HUES48 (cell line): ENCODE results near the gene SLC5A1.

ENCODE experiments used
- H3K27ac ChIP-seq: one replicate; pipeline ENCODE4 v1.7.0; 2013; ENCODE audit warnings: low read depth, low read length, inconsistent platforms
- H3K27me3 ChIP-seq: 2 replicates; pipeline ENCODE4 v1.6.1; 2013; ENCODE audit warnings: mild to moderate bottlenecking, low read length; ENCODE audit not compliant: control insufficient read depth, insufficient read depth
- H3K36me3 ChIP-seq: 2 replicates; pipeline ENCODE4 v1.6.1; 2013; ENCODE audit warnings: low read length; ENCODE audit not compliant: control insufficient read depth, insufficient read depth
- H3K4me1 ChIP-seq: 2 replicates; pipeline ENCODE4 v1.6.1; 2013; ENCODE audit warnings: mild to moderate bottlenecking, low read length; ENCODE audit not compliant: control insufficient read depth, insufficient read depth
- H3K4me3 ChIP-seq: 2 replicates; pipeline ENCODE4 v1.5.1; 2013; ENCODE audit warnings: mild to moderate bottlenecking, low read depth, low read length
- H3K9ac ChIP-seq: 2 replicates; pipeline ENCODE4 v1.6.1; 2013; ENCODE audit warnings: mild to moderate bottlenecking, low read depth, low read length, moderate library complexity
- H3K9me3 ChIP-seq: 2 replicates; pipeline ENCODE4 v1.6.1; 2013; ENCODE audit warnings: low read length; ENCODE audit not compliant: control insufficient read depth, insufficient read depth

Gene SLC5A1

DNA sequence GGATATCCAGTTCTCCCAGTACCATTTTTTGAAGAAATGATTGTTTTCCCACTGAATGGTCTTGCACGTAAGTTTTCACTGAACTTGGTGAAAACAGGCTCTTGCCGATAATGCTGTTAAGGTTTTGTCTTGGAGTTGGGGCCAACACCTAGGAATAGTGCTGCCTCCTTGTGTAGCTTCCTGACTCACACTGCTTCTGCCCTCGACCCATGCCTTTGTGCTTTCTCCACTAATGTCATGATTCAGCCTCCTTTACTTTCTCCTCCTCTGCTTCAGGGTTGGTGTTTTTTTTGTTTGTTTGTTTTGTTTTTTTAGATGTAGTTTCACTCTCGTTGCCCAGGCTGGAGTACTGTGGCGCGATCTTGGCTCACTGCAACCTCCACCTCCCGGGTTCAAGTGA lies 30.2 kb downstream of the SLC5A1 start:
- Histone ChIP-seq H3K9me3 (no peaks in the 10 kb centered on the region), H3K9ac (no peak overlapping the region), H3K27me3 (no peaks in the 10 kb centered on the region), H3K4me3 (no peak overlapping the region), H3K27ac (no peak overlapping the region), H3K4me1 (no peaks in the 10 kb centered on the region), H3K36me3 (no peaks in the 10 kb centered on the region)

DNA sequence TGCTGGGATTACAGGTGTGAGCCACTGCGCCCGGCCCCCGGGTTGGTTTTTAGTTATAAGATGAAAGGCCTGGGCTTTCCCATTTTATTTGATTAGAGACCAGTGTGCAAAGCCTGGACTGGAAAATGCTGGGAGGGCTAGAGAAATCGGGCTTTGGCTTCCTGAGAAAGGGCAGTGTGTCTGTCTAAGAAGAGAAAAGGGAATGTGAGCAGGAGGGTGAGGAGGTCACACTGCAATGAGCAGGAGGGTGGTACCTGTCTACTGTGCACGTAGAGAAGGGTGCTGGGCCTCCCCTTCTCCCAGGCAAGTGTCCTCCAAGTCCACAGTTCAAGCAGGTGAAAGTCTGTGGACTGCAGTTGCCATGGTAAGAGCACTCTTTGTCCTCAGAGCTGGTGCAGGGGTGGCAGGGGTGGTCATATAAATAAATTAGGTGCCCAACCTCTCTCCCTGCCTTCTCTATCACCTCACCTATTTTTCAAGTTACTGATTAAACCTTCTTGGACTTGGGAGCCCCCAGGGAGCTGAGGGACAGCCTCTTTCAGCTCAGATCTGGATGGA lies 30.8 kb downstream of the SLC5A1 start:
- H3K27me3 ChIP-seq, result no peaks in the 10 kb centered on the region
- H3K9ac ChIP-seq, result no peak overlapping the region

DNA sequence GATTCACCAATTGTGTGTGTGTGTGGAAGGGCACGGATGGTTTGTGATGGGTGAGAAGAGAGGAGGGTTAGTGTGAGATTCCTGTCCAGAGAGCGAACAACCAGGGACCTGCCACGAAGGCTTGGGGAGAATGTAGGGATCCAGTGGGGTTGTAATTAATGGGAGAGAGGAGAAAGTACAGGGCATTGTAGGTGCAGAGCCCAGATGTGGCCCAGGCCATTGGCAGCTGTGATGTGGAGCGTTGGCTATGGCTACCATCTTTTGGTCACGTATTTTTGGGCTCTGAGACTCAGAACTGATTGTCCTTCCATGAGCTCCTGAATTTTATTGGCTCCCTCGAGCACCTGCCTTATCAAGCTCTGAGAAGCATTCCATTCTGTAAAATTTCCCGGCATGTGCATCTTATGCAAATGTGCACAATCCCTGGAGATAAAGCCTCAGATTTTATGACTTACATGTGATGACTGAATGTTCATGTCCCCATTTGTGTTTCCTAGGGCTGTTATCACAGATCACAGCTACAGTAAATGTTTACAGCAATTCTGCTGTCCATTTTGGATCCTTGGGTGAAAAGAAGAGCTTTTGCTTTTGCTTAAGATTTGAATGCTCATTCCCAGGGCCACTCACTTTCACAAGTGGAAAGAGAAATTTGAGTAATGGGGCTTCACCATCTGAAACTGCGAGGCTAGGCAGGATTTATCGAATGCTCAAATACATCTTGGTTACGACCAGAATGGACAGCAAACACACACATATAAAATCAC lies 33.1 kb downstream of the SLC5A1 start:
- no peak overlapping the region for H3K27ac ChIP-seq
- H3K9ac ChIP-seq, result no peak overlapping the region
- H3K4me1 ChIP-seq, result peaks cover 5% of the 10 kb centered on the region; the same call in 1 of the 2 replicates
- no peaks in the 10 kb centered on the region for H3K9me3 ChIP-seq
- H3K27me3 ChIP-seq, result no peaks in the 10 kb centered on the region
- no peaks in the 10 kb centered on the region for H3K36me3 ChIP-seq
- no peak overlapping the region for H3K4me3 ChIP-seq

More for the DNA sequence above, 30.8 kb downstream of the SLC5A1 start:
- no peak overlapping the region for H3K4me3 ChIP-seq
- no peaks in the 10 kb centered on the region for H3K9me3 ChIP-seq
- no peak overlapping the region for H3K27ac ChIP-seq
- 0 out of 2 replicates have a peak, but pooled peaks cover 1% of the 10 kb centered on the region for H3K4me1 ChIP-seq
- no peaks in the 10 kb centered on the region for H3K36me3 ChIP-seq

DNA sequence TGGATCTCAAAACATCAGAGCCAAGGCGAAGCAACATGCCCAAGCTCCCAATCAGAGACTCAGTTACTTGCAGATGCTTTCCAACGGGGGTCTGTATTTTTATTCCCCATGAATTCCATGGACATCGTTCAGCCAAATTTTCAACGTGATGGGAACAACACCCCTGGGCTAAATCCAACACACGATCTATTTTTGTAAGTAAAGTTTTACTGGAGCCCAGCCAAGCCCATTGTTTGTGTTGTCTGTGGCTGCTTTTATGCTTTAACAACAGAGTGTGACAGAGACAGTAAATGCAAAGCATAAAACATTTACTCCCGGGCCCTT lies 33.7 kb downstream of the SLC5A1 start:
- Histone ChIP-seq H3K9ac (no peak overlapping the region), H3K36me3 (no peaks in the 10 kb centered on the region), H3K27me3 (no peaks in the 10 kb centered on the region), H3K27ac (no peak overlapping the region), H3K4me3 (no peak overlapping the region), H3K9me3 (no peaks in the 10 kb centered on the region), H3K4me1 (peaks cover 5% of the 10 kb centered on the region; the same call in 1 of the 2 replicates)

DNA sequence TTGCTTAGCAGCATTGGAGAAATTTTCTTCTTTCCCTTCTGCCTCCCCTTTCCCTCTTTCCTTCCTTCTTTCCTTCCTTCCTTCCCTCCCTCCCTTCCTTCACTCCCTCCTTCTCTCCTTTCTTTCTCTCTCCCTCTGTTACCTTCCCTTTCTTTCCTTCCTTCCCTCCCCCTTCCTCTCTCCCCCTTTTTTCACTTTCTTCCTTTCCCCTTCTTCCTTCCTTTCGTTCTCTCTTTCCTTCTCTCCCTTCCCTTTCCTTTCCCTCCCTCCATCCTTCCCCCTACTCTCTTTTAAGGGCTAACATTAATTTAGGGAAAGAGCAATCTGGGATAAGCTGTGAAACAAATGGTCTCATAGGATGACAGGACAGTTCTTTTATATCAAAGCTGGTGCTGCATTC lies 34.1 kb downstream of the SLC5A1 start:
- Histone ChIP-seq H3K9ac (no peak overlapping the region), H3K27me3 (no peaks in the 10 kb centered on the region), H3K36me3 (no peaks in the 10 kb centered on the region)

DNA sequence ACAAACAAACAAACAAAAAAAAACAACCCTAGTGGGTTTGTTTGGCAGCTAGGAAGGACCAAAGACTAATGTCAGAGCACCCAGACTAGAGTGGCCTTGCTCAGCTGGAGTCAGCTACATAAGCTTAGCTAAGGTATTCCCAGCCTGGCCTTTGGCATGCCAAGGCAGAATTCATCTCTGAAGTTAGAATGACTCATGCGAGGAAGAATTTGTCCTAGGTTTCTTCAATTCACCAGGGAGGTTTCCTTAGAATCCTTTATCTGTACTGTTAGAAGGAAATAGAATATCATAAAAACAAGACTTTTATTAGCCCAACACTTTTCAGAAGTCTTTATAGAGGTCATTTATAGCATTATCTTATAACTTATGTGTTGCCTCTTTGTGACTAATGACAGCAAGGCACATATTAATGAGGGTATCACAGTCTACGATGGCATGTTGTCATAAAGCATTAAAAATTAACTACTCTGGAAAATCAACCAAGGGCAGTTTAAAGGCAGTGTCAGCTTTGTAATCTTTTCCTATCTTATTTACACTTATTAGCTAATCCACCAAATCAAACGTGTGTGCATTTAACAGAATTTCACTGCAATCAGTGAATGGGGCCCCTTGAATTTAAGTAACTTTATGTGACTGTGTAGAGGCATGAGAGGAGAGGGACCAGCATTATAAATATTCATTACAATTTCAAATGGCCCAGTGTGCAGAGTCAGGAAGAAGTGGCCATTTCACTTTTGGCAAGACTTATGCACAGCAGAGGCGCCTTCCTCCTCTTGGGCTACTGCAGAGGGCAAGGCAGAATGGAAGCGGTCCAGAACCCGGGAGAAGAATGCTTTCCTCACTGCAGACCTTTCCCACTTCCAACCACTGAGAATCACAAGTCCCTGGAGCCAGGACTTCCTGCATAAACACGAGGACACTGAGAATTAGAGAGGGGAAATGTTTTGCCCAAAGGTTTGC lies 36.3 kb downstream of the SLC5A1 start:
- no peaks in the 10 kb centered on the region for H3K9me3 ChIP-seq
- no peaks in the 10 kb centered on the region for H3K27me3 ChIP-seq
- H3K9ac ChIP-seq, result no peak overlapping the region
- H3K36me3 ChIP-seq, result no peaks in the 10 kb centered on the region
- H3K4me3 ChIP-seq, result no peak overlapping the region
- no peak overlapping the region for H3K27ac ChIP-seq
- peaks cover 5% of the 10 kb centered on the region; the same call in 1 of the 2 replicates for H3K4me1 ChIP-seq

More for the DNA sequence above, 34.1 kb downstream of the SLC5A1 start:
- no peak overlapping the region for H3K4me3 ChIP-seq
- peaks cover 5% of the 10 kb centered on the region; the same call in 1 of the 2 replicates for H3K4me1 ChIP-seq
- H3K9me3 ChIP-seq, result no peaks in the 10 kb centered on the region
- no peak overlapping the region for H3K27ac ChIP-seq

DNA sequence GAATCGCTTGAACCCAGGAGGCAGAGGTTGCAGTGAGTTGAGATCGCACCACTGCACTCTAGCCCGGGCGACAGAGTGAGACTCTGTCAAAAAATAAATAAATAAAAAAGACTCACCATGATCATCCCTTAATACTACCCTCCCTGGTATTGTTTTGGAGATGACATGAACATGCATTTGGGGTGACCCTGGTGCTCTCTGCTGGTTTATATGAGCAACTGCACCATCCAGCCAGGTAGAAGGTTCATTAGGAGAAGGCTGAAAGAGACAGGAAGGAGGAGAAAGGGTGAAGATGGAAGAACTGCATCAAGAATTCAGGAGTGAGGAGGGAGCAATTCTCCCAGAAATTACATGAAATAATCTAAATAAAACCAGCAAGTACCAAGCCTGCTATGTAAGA lies 37.8 kb downstream of the SLC5A1 start:
- H3K27ac ChIP-seq, result no peak overlapping the region
- peaks cover 5% of the 10 kb centered on the region; the same call in 1 of the 2 replicates for H3K4me1 ChIP-seq
- H3K36me3 ChIP-seq, result no peaks in the 10 kb centered on the region
- H3K9ac ChIP-seq, result no peak overlapping the region
- H3K9me3 ChIP-seq, result no peaks in the 10 kb centered on the region
- H3K4me3 ChIP-seq, result no peak overlapping the region
- H3K27me3 ChIP-seq, result no peaks in the 10 kb centered on the region

DNA sequence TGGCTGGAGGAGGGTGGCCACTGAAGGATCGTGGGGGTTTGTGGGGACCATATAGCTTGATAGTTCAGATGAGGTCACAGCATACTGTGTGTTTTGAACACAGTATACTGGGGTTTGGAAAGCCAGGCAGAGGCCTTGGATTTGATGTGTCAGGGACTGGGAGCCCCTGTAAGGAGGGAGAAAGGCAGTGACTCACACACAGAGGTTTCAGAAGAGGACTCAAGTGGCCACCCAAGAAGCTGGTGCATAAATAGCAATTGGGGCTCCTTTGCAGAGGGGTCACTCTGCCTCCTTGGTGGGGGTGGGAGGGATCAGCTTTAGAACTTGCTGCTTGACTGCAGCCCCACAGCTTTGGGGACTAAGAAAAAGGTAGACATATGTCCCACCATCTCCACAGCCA lies 39.3 kb downstream of the SLC5A1 start:
- no peaks in the 10 kb centered on the region for H3K9me3 ChIP-seq
- peaks cover 5% of the 10 kb centered on the region; the same call in 1 of the 2 replicates for H3K4me1 ChIP-seq
- H3K36me3 ChIP-seq, result no peaks in the 10 kb centered on the region
- H3K9ac ChIP-seq, result no peak overlapping the region
- H3K27ac ChIP-seq, result no peak overlapping the region
- H3K4me3 ChIP-seq, result no peak overlapping the region
- no peaks in the 10 kb centered on the region for H3K27me3 ChIP-seq

DNA sequence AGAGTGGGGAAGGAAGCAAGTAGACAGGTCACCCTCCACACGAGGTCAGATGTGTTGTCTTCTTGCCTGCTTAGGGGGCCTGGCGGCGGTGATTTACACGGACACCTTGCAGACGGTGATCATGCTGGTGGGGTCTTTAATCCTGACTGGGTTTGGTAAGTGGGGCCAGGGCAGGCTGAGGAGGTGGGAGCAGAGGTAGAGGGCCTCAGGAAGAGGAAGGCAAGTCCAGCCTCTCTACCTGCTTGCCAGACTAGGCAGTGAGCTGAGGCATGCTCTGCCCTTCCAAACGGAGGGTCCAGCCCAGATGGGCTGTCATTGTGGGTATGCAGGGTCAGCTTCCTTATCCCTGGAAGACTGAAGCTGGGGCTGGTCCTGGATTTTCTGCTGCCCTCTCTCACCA lies 39.9 kb downstream of the SLC5A1 start:
- no peaks in the 10 kb centered on the region for H3K36me3 ChIP-seq
- no peaks in the 10 kb centered on the region for H3K27me3 ChIP-seq
- no peaks in the 10 kb centered on the region for H3K9me3 ChIP-seq
- peaks cover 5% of the 10 kb centered on the region; the same call in 1 of the 2 replicates for H3K4me1 ChIP-seq
- no peak overlapping the region for H3K9ac ChIP-seq
- H3K27ac ChIP-seq, result no peak overlapping the region
- H3K4me3 ChIP-seq, result no peak overlapping the region

DNA sequence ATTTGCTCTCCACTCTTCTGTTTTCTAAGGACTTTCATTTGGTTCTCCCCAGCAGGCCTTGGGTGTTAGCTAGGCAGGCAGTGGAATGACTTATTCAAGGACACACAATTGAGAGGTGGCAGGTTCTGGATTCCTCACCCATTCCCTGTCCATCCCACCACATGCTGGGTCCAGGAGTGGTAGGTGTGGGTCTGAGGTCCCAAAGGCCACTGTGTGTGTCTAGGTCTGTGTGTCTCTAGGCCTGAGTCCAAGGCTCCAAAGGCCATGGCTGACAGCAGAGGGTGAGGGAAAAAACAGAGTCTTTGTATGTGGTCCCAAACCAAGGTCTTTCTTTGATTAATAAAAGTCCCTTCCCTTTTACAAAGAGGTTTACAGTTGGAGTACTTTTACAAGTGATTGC lies 40.8 kb downstream of the SLC5A1 start:
- H3K27ac ChIP-seq, result no peak overlapping the region
- no peaks in the 10 kb centered on the region for H3K27me3 ChIP-seq
- no peak overlapping the region for H3K9ac ChIP-seq
- peaks cover 5% of the 10 kb centered on the region; the same call in 1 of the 2 replicates for H3K4me1 ChIP-seq
- no peaks in the 10 kb centered on the region for H3K9me3 ChIP-seq
- H3K36me3 ChIP-seq, result no peaks in the 10 kb centered on the region
- H3K4me3 ChIP-seq, result no peak overlapping the region
